ENCODE measurements around the gene TMEM87B. TPM values are rescaled to one million over a fixed set of nuclear protein-coding genes. Genes with fewer than 3 reads are reported as not detected.

TMEM87B gene
- total RNA-seq, 1 experiment from 2014 or later: 14.8 TPM

GRCh38 chr2:112153179-112153490 lies 98.1 kb downstream of the TMEM87B start:
- Histone ChIP-seq H3K27ac (ENCODE audit: low read depth, low read length) (no peak overlapping the region), H4K20me1 (ENCODE audit: insufficient read depth) (no peaks in the 10 kb centered on the region), H3K4me2 (ENCODE audit: low read length) (no peak overlapping the region), H3K9ac (ENCODE audit: low read length) (no peak overlapping the region), H3K4me3 (replicated peaks in 1 of 2; ENCODE audit: low read depth in 1 of 2, low read length in 2 of 2) (no peak overlapping the region), H3K27me3 (ENCODE audit: insufficient read depth, low read length) (no peaks in the 10 kb centered on the region), H3K79me2 (ENCODE audit: insufficient read depth, low read length) (no peaks in the 10 kb centered on the region), H3K9me2 (ENCODE audit: insufficient read depth) (no peaks in the 10 kb centered on the region), H2AFZ (ENCODE audit: low read depth, low read length, poor library complexity, severe bottlenecking) (no peak overlapping the region), H3K4me1 (ENCODE audit: control insufficient read depth in 1 of 2, insufficient read depth in 2 of 2, low read length in 2 of 2) (no peaks in the 10 kb centered on the region), H3K9me3 (ENCODE audit: control insufficient read depth in 1 of 2, insufficient read depth in 1 of 2, low read depth in 1 of 2, low read length in 2 of 2) (no peaks in the 10 kb centered on the region), H3K36me3 (ENCODE audit: control insufficient read depth in 1 of 2, insufficient read depth in 2 of 2, low read length in 2 of 2) (no peaks in the 10 kb centered on the region)
- ChIA-PET RAD21 (ENCODE audit: low non-redundant PET in 1 of 2, low total read pairs in 2 of 2, uncharacterized antibody in 2 of 2, unreplicated experiment in 2 of 2) (no interaction called here), POLR2A (no interaction called here), CTCF (no interaction called here)
- no peak for TF ChIP-seq CBX3 (IDR thresholded peaks at IDR 0.05; ENCODE audit: low read depth)
- no peak for TF ChIP-seq MAX (IDR thresholded peaks at IDR 0.05)
- TF ChIP-seq TCF7L2 (IDR thresholded peaks at IDR 0.05; ENCODE audit: borderline replicate concordance, extremely low read depth, insufficient read depth, insufficient read length): no peak
- TF ChIP-seq CTCF (IDR thresholded peaks at IDR 0.05 in 2 of 3, conservative IDR thresholded peaks at IDR 0.05 in 1 of 3; ENCODE audit: borderline replicate concordance in 1 of 3, insufficient read depth in 1 of 3, low read depth in 2 of 3, low read length in 2 of 3): no peak
- TF ChIP-seq ZFX (IDR thresholded peaks at IDR 0.05): no peak
- TF ChIP-seq SIN3A (IDR thresholded peaks at IDR 0.05; ENCODE audit: low read depth): no peak
- TF ChIP-seq REST (IDR thresholded peaks at IDR 0.05; ENCODE audit: low read depth): no peak
- TF ChIP-seq ZNF274 (IDR thresholded peaks at IDR 0.05; ENCODE audit: low read depth, low read length): no peak
- TF ChIP-seq SRF (IDR thresholded peaks at IDR 0.05; ENCODE audit: low read depth): no peak
- no peak for TF ChIP-seq YY1 (IDR thresholded peaks at IDR 0.05; ENCODE audit: extremely low read depth, insufficient replicate concordance, low read depth, low read length)
- no peak for TF ChIP-seq SP1 (IDR thresholded peaks at IDR 0.05; ENCODE audit: low read depth)
- TF ChIP-seq CEBPB (IDR thresholded peaks at IDR 0.05; ENCODE audit: low read depth): no peak
- no peak for TF ChIP-seq ZBTB33 (IDR thresholded peaks at IDR 0.05; ENCODE audit: extremely low read depth, insufficient replicate concordance, low read length)
- TF ChIP-seq ELF1 (IDR thresholded peaks at IDR 0.05; ENCODE audit: borderline replicate concordance, low read depth): no peak
- TF ChIP-seq JUND (IDR thresholded peaks at IDR 0.05): no peak
- TF ChIP-seq POLR2AphosphoS5 (IDR thresholded peaks at IDR 0.05; ENCODE audit: low read depth, low read length): no peak
- TF ChIP-seq ATF3 (IDR thresholded peaks at IDR 0.05): no peak
- no peak for TF ChIP-seq RAD21 (IDR thresholded peaks at IDR 0.05; ENCODE audit: low read depth)
- no peak for TF ChIP-seq EZH2phosphoT487 (IDR thresholded peaks at IDR 0.05; ENCODE audit: borderline replicate concordance)
- no peak for TF ChIP-seq POLR2A (IDR thresholded peaks at IDR 0.05; ENCODE audit: borderline replicate concordance, extremely low read depth, insufficient read depth, insufficient read length)
- intact Hi-C loops (cut with micrococcal nuclease): no loop called here
- ATAC-seq (no peak), DNase-seq (ENCODE audit: low read depth, low spot score) (no peak)
- no TSS peak for BruUV-seq (replicated peaks)

All from HCT116 (cell line).